OCI-LY7 (cell line): ENCODE data around the gene STH. TPM values are rescaled to one million over a fixed set of nuclear protein-coding genes. Genes with fewer than 3 reads are reported as not detected.

Experiments used
- BruUV-seq: library from RNA; stranded (reverse); fragments of 400-500 nt; replicated peaks from 2 replicates; lab custom pipeline; 2021; lab: Mats Ljungman, UMichigan
- CTCF ChIA-PET: fragments of 300-600 bp; sonication (Branson Sonifier 250); formaldehyde crosslinking; loops from one replicate; lab custom pipeline; 2022; ENCODE audit warnings: antibody characterized with exemption; ENCODE audit not compliant: unreplicated experiment; lab: Charles Lee
- POLR2A ChIA-PET: fragments of 300-600 bp; sonication (Branson Sonifier 250); formaldehyde crosslinking; loops from one replicate; lab custom pipeline; 2022; ENCODE audit warnings: antibody characterized with exemption; lab: Charles Lee
- DNase-seq: peaks from one replicate; pipeline ENCODE4 v3.0.0-alpha.2; 2015; ENCODE audit warnings: low spot score
- H2AFZ ChIP-seq: fragments of 200-600 bp; sonication (generic), shearing (Covaris generic); 2 replicates; pipeline ENCODE4 v1.6.1; 2014; ENCODE audit warnings: mild to moderate bottlenecking, antibody characterized with exemption, low read length, moderate library complexity
- H3K27ac ChIP-seq: fragments of 200-600 bp; sonication (generic); 2 replicates; pipeline ENCODE4 v1.5.1; 2014; ENCODE audit warnings: mixed run types, low read depth, mild to moderate bottlenecking, moderate library complexity, low read length, inconsistent platforms; ENCODE audit not compliant: poor library complexity, severe bottlenecking
- H3K36me3 ChIP-seq: fragments of 200-600 bp; sonication (generic); 2 replicates; pipeline ENCODE4 v1.6.1; 2014; ENCODE audit warnings: mild to moderate bottlenecking, antibody characterized with exemption, low read length, moderate library complexity, mixed read lengths; ENCODE audit not compliant: insufficient read depth
- H3K4me1 ChIP-seq: fragments of 200-600 bp; sonication (generic); 2 replicates; pipeline ENCODE4 v1.5.1; 2014; ENCODE audit warnings: mild to moderate bottlenecking, low read length; ENCODE audit not compliant: insufficient read depth, poor library complexity, severe bottlenecking
- H3K4me2 ChIP-seq: fragments of 200-600 bp; sonication (generic); 2 replicates; pipeline ENCODE4 v1.6.1; 2014; ENCODE audit warnings: mild to moderate bottlenecking, low read length
- H3K4me3 ChIP-seq: fragments of 200-600 bp; sonication (generic); 2 replicates; pipeline ENCODE4 v1.5.1; 2014; ENCODE audit warnings: mild to moderate bottlenecking, low read depth, low read length; ENCODE audit not compliant: poor library complexity, severe bottlenecking
- H3K79me2 ChIP-seq: fragments of 200-600 bp; sonication (generic); 2 replicates; pipeline ENCODE4 v1.6.1; 2016; ENCODE audit warnings: low read depth, mild to moderate bottlenecking, low read length, moderate library complexity, mixed read lengths; ENCODE audit not compliant: insufficient read depth
- H3K9me2 ChIP-seq: fragments of 200-600 bp; sonication (generic); 2 replicates; pipeline ENCODE4 v1.6.1; 2016; ENCODE audit warnings: mild to moderate bottlenecking, low read length, mixed read lengths; ENCODE audit not compliant: insufficient read depth
- H3K9me3 ChIP-seq: fragments of 200-600 bp; sonication (generic); 2 replicates; pipeline ENCODE4 v1.6.1; 2014; ENCODE audit warnings: mild to moderate bottlenecking, mixed run types, low read length, mixed read lengths
- H4K20me1 ChIP-seq: fragments of 200-600 bp; sonication (generic); 2 replicates; pipeline ENCODE4 v1.6.1; 2014; ENCODE audit warnings: mild to moderate bottlenecking, antibody characterized with exemption, low read length, moderate library complexity, mixed read lengths; ENCODE audit not compliant: insufficient read depth
- CTCF ChIP-seq: fragments of 200-600 bp; sonication (generic); conservative IDR thresholded peaks from 2 replicates; pipeline ENCODE4 v1.5.1; 2014; ENCODE audit warnings: mild to moderate bottlenecking, antibody characterized with exemption, low read length, moderate library complexity, mixed read lengths
- EZH2phosphoT487 ChIP-seq: fragments of 200-600 bp; sonication (generic); IDR thresholded peaks from 2 replicates; pipeline ENCODE4 v1.6.1; 2018; ENCODE audit warnings: low read depth, borderline replicate concordance, mild to moderate bottlenecking, mixed run types, antibody characterized with exemption, low read length, moderate library complexity, mixed read lengths
- intact Hi-C: fragments of 100-400 bp; cut with micrococcal nuclease; formaldehyde crosslinking; loops from one replicate; pipeline ENCODE4 v1.10.0; 2022; ENCODE audit not compliant: unreplicated experiment
- total RNA-seq, 2 experiments: library from RNA; depleted of rRNA in 1 of 2; stranded (reverse); fragments of >200 nt in 1 of 2; shearing (Covaris generic) in 1 of 2; gene quantifications; 2 replicates each; pipeline ENCODE4 v1.2.3, GENCODE V29; 2014 to 2022

Gene STH
- total RNA-seq, 2 experiments from 2014 or later = not detected

GRCh38 chr17:46002311-46002972 lies 3.4 kb downstream of the STH start:
- H3K27ac ChIP-seq = no peak overlapping the region
- TF ChIP-seq CTCF = peak; percentile 86
- TF ChIP-seq EZH2phosphoT487 = no peak
- H3K4me1 ChIP-seq = no peaks in the 10 kb centered on the region
- H4K20me1 ChIP-seq = no peaks in the 10 kb centered on the region
- POLR2A ChIA-PET = no interaction called here
- CTCF ChIA-PET = no interaction called here
- H3K4me3 ChIP-seq = no peak overlapping the region
- H3K9me3 ChIP-seq = no peaks in the 10 kb centered on the region
- peak overlapping the region; percentile 62; the same call in 1 of the 2 replicates for H2AFZ ChIP-seq
- DNase-seq = peak; percentile 73
- no TSS peak for BruUV-seq
- H3K79me2 ChIP-seq = no peaks in the 10 kb centered on the region
- no peaks in the 10 kb centered on the region for H3K36me3 ChIP-seq
- H3K9me2 ChIP-seq = no peaks in the 10 kb centered on the region
- H3K4me2 ChIP-seq = no peak overlapping the region
- intact Hi-C loops = loop anchor here (2.0 kb wide), 1 partner anchor 210 kb away; no protein-coding TSS in a partner anchor

GRCh38 chr17:46002973-46003316 lies 3.9 kb downstream of the STH start:
- Histone ChIP-seq H3K79me2 (no peaks in the 10 kb centered on the region), H3K4me1 (no peaks in the 10 kb centered on the region), H3K4me2 (no peak overlapping the region), H3K4me3 (no peak overlapping the region), H3K36me3 (no peaks in the 10 kb centered on the region), H3K9me3 (no peaks in the 10 kb centered on the region), H3K27ac (no peak overlapping the region), H2AFZ (peak overlapping the region; percentile 62; the same call in 1 of the 2 replicates), H3K9me2 (no peaks in the 10 kb centered on the region), H4K20me1 (no peaks in the 10 kb centered on the region)
- CTCF ChIA-PET = no interaction called here
- POLR2A ChIA-PET = no interaction called here
- intact Hi-C loops = loop anchor here (2.0 kb wide), 1 partner anchor 210 kb away; no protein-coding TSS in a partner anchor
- TF ChIP-seq CTCF = no peak
- TF ChIP-seq EZH2phosphoT487 = no peak
- BruUV-seq = no TSS peak
- no peak for DNase-seq
